IPS-18c (cell line): ENCODE data around the gene TMEM115.

Experiments used
- H3K4me3 ChIP-seq: 2 replicates; pipeline ENCODE4 v1.7.0; 2013; ENCODE audit warnings: low read depth, mild to moderate bottlenecking, low read length, moderate library complexity; ENCODE audit not compliant: insufficient read depth
- H3K9me3 ChIP-seq: one replicate; pipeline ENCODE4 v1.6.1; 2013; ENCODE audit warnings: mild to moderate bottlenecking, low read length, moderate library complexity; ENCODE audit not compliant: control insufficient read depth, insufficient read depth

Gene TMEM115

DNA sequence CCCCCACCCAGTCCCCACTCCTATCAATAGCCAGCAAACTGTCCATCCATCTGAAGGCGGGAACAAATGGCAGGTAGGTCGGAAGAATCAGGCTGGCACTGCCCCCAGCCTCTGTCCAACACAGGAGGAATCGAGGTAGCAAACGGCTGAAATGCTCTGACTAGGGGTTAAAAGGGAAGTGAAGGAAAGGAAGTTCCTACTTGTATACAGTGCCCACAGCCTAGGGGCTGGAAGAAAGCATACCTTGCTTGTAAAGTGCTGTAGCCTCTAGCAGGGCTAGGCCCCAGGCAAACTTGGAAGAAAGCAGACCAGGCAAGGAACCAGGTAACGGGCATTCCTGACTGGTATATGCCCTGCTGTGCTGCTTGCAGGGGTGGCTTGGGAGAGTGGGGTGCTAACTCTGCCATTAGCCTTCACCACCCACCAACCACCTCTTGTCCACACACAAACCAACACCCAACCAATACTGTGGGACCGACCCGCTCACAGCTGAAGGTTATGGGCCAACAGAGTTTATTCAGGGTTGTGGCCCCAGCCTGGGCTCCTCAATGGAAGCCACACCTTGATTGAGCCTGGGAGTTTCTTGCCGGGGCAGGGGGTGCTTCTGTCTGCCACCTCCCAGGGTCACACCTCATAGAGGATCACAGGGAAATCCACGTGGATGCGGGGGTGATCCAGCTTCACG lies 33.7 kb downstream of the TMEM115 start:
- no peak overlapping the region for H3K4me3 ChIP-seq
- peaks cover 8% of the 10 kb centered on the region for H3K9me3 ChIP-seq

DNA sequence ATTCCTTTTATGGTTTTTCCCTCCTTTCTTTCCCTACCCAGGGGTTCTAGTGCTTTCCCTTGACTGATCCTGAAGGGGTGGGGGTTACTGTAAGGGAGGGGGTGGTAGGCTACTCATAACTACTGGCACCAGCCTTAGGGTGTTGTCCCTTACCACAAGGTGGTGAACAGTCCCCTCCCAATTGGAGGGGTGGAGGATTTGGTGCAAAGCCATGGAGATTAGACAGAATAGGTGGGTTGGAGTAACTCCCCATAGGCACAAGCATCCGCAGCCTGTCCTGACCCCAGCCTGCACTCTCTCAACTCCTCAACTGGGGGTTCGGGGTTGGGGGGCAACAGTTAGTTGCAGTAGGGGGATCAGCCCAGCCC lies 34.2 kb downstream of the TMEM115 start:
- Histone ChIP-seq H3K4me3 (no peak overlapping the region), H3K9me3 (peaks cover 8% of the 10 kb centered on the region)

DNA sequence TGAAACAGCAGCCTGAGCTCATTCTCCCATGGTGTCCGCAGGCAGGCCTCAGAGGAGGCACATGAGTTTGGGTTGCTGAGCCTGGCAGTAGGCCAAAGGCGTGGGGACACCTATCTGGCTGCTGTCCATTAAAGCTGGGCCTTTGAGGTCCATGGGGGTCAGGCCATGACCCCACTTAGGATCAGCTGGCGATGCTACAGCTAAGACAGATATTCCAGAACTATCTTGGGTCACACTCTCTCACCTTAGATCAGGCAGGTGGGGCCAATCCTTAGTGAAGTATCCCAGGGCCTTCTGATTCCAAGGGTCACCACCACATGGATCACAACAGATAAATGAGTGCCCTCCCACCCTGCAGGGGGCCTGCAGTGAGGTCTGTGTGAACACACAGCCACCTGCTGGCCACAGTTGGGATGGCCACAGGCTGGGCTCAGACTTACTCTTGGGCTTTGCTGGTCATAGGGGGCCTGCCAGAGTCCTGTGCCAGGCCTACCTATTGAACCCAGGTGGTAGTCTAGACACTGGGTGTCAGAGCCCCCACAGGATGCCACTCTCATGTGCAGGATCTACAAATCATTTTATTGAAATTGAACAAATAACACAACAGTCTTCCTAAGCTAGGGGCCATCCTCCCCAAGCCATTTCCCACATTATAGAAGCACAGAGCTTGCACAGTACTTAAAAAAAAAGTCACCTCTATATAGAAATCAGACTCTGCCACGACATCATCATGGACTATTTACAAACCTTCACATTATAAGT lies 34.8 kb downstream of the TMEM115 start:
- H3K4me3 ChIP-seq, result no peak overlapping the region

GRCh38 chr3:50323614-50324199 lies 35.6 kb downstream of the TMEM115 start:
- H3K9me3 ChIP-seq, result peaks cover 8% of the 10 kb centered on the region
- no peak overlapping the region for H3K4me3 ChIP-seq

More for the DNA sequence above, 34.8 kb downstream of the TMEM115 start:
- H3K9me3 ChIP-seq, result peaks cover 8% of the 10 kb centered on the region

- Histone ChIP-seq H3K4me3 (peak overlapping the region; percentile 71), H3K9me3 (peaks cover 4% of the 10 kb centered on the region)
Observed at GRCh38 chr3:50323092-50323600, 36.2 kb downstream of the TMEM115 start.

DNA sequence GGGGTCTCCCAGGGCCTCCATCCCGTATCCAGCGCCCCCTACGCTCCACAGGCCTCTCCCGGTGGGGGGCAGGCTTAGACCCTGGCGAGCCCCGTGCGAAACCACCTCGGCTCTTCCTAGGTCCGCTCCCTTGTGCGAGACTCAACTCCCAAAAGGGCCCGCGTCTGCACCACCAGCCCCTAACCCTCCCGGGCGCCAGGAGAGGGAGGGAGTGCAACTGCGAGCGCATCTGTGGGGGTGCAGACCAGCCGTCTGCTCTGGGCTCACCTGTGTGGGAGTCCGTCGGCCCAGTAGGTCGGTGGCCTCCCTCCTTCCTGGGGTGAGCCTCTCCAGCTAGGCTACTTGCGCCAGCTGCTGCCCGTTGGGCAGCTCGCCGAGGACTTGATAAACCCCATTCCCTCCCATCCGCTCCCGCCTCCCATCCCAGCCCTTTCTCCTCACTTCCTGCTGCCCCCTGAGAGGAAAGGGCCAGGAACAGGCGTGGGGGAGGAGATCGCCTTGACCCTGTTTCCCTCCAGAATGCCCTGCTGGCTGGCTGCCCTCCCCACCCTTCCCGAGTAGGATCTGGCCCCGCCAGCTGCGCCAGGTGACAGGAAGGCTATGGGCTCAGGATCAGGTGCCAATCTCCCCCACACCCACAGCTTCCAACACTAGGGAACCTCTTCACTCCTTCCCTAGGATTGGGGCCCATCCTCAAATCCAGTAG lies 36.8 kb downstream of the TMEM115 start, which contains the start of gene HYAL2:
HYAL2 (minus strand) TSS at position 360 of the 706 bp plus-strand sequence. CDS start 2,256 bp downstream, outside the sequence.
- Histone ChIP-seq H3K9me3 (no peaks in the 10 kb centered on the region), H3K4me3 (peak within 1 kb of the TSS; percentile 71)

GRCh38 chr3:50322115-50322385 lies 37.3 kb downstream of the TMEM115 start:
- peak overlapping the region; percentile 71 for H3K4me3 ChIP-seq

DNA sequence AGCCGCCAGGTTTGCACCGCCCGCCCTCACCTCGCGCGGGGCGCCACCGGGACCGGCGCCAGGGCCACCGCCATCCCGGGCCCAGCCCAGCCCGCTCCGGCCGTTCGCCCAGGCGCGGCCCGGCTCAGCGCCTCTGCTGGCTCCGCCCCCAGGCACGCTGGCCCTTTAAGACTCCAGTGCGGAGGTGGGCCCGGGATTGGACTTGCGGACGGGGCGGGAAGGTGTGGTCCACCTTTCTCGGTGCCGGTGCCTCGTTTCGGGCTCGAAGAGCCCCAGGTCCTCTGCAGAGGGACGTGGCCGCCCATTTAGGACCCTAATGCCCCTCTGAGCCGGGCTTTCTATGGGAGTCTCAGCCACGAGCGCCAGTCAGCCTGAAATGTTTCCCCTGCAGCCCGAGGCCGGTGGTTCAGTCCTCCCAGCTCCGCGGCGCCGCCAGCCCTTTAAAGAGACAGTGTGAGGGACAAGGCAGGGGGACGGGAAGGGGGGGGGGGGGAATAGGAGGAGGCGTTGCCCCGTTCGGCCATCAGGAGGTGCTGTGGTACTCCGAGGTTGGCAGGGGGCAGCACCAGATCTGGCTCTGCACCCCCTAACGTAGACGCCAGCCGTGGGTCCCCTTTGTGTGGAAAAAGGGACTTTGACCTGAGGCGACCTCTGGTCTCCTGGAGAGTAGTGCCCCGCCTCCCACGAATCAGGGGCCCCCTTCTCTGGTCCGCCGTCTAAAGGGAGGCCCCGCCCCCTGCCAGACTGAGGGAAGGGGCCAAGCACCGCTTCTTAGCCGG lies 37.8 kb downstream of the TMEM115 start:
- Histone ChIP-seq H3K4me3 (peak overlapping the region; percentile 71), H3K9me3 (no peaks in the 10 kb centered on the region)

More at GRCh38 chr3:50322115-50322385, 37.3 kb downstream of the TMEM115 start:
- H3K9me3 ChIP-seq, result no peaks in the 10 kb centered on the region

GRCh38 chr3:50320853-50321335 lies 38.4 kb downstream of the TMEM115 start:
- Histone ChIP-seq H3K4me3 (peak overlapping the region; percentile 52), H3K9me3 (no peaks in the 10 kb centered on the region)

DNA sequence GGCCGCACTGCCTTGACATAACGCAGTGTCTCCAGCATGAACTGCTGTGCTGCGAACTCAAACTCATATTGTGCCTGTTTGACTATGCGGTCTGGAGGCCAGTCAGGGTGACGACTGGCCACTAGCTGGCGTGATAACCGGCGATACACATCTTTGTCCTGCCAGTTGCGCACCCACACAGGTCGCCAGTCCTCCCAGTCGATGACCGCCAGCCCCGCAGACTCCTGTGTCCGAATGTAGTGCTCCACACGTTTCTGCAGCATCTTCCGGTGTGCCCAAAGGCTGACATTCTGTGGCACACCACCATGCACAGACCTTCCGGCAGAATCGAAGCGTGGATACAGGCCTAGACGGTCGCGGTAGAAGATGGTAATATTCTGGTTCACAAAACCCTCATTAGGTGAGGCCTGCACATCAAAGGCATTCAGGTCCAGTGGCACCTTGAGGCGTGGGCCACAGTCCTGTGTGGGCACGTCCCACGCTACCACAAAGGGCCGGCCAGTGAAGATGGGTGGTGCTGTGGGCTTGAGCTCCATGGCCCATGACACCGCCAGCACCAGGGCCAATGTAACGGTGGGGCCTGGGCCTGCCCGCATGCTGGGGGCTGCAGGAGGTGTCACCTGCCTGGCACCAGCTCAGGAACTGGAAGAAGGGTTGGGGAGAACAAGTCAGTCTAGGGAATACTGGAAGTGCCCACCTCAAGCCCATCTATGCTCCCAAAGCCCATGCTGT lies 39.3 kb downstream of the TMEM115 start:
- H3K9me3 ChIP-seq, result no peaks in the 10 kb centered on the region
- H3K4me3 ChIP-seq, result peak overlapping the region; percentile 52

GRCh38 chr3:50319181-50319893 lies 40.0 kb downstream of the TMEM115 start:
- no peak overlapping the region; the same call in 1 of the 2 replicates for H3K4me3 ChIP-seq

GRCh38 chr3:50318615-50319014 lies 40.7 kb downstream of the TMEM115 start:
- Histone ChIP-seq H3K9me3 (no peaks in the 10 kb centered on the region), H3K4me3 (no peak overlapping the region)

More at GRCh38 chr3:50319181-50319893, 40.0 kb downstream of the TMEM115 start:
- H3K9me3 ChIP-seq, result no peaks in the 10 kb centered on the region

GRCh38 chr3:50318163-50318562 lies 41.2 kb downstream of the TMEM115 start:
- H3K9me3 ChIP-seq, result no peaks in the 10 kb centered on the region

GRCh38 chr3:50317300-50317699 lies 42.0 kb downstream of the TMEM115 start:
- no peak overlapping the region; the same call in 1 of the 2 replicates for H3K4me3 ChIP-seq
- H3K9me3 ChIP-seq, result no peaks in the 10 kb centered on the region

More at GRCh38 chr3:50318163-50318562, 41.2 kb downstream of the TMEM115 start:
- H3K4me3 ChIP-seq, result no peak overlapping the region

GRCh38 chr3:50316657-50317242 lies 42.6 kb downstream of the TMEM115 start:
- Histone ChIP-seq H3K9me3 (no peaks in the 10 kb centered on the region), H3K4me3 (no peak overlapping the region; the same call in 1 of the 2 replicates)
